OCI-M1 (cell line): ENCODE measurements around the gene COLQ.
"Not testable (repeated sequence)": the region's sequence is repeated elsewhere in the genome, so short reads cannot be mapped to it uniquely, and the experiment has no call there.

Experiments used
- DNase-seq: peaks from one replicate; lab custom pipeline; 2025; lab: John Stamatoyannopoulos, UW

The COLQ gene

GRCh38 chr3:15521573-15521965 lies at the start of gene COLQ:
Gene COLQ (minus strand): TSS chr3:15521706. CDS start chr3:15521625, 81 bp downstream.
- peak; percentile 65 for DNase-seq

- DNase-seq: no peak
These were observed 41.7 kb upstream of the COLQ start for GRCh38 chr3:15563190-15563589.

- DNase-seq: no peak
These were observed 41.1 kb upstream of the COLQ start for GRCh38 chr3:15562560-15562959.

GRCh38 chr3:15558581-15558980 lies 37.1 kb upstream of the COLQ start:
- DNase-seq: no peak

- DNase-seq: peak; percentile 89
These were observed 36.0 kb upstream of the COLQ start for GRCh38 chr3:15557511-15557946.

- DNase-seq: peak; percentile 10
These were observed 35.0 kb upstream of the COLQ start for GRCh38 chr3:15556512-15556911.

GRCh38 chr3:15553749-15554148 lies 32.2 kb upstream of the COLQ start:
- DNase-seq: peak; percentile 2

- no peak for DNase-seq
These were observed 30.4 kb upstream of the COLQ start for GRCh38 chr3:15551902-15552301.

GRCh38 chr3:15549846-15550245 lies 28.3 kb upstream of the COLQ start:
- DNase-seq: no peak

GRCh38 chr3:15542614-15543013 lies 21.1 kb upstream of the COLQ start:
- no peak for DNase-seq

- DNase-seq: no peak
These were observed 19.9 kb upstream of the COLQ start for GRCh38 chr3:15541371-15541770.

- no peak for DNase-seq
These were observed 17.6 kb upstream of the COLQ start for GRCh38 chr3:15539066-15539465.

- DNase-seq: no peak
These were observed 16.8 kb upstream of the COLQ start for GRCh38 chr3:15538345-15538744.

GRCh38 chr3:15536856-15537255 lies 15.3 kb upstream of the COLQ start:
- peak; percentile 27 for DNase-seq

GRCh38 chr3:15535732-15536131 lies 14.2 kb upstream of the COLQ start:
- no peak for DNase-seq

GRCh38 chr3:15532614-15533013 lies 11.1 kb upstream of the COLQ start:
- not testable (repeated sequence) for DNase-seq

- DNase-seq: no peak
These were observed 9.8 kb upstream of the COLQ start for GRCh38 chr3:15531346-15531745.

GRCh38 chr3:15528854-15529537 lies 7.5 kb upstream of the COLQ start:
- peak; percentile 4 for DNase-seq

- peak; percentile 37 for DNase-seq
These were observed 5.5 kb upstream of the COLQ start for GRCh38 chr3:15527031-15527459.

- no peak for DNase-seq
These were observed 4.3 kb upstream of the COLQ start for GRCh38 chr3:15525790-15526189.

- no peak for DNase-seq
These were observed 2.3 kb upstream of the COLQ start for GRCh38 chr3:15523660-15524417.

GRCh38 chr3:15522016-15522415 lies 510 bp upstream of the COLQ start:
- peak; percentile 20 for DNase-seq

GRCh38 chr3:15520804-15521572 lies 518 bp downstream of the COLQ start:
- peak; percentile 53 for DNase-seq
